DND-41 (cell line): ENCODE data around the gene ADRA1B.

ENCODE experiments used
- ATAC-seq: fragments of 200-7000 bp; cut with Tn5 transposase; 3 replicates; pipeline ENCODE4 v1.9.1; 2021; ENCODE audit warnings: low read depth; ENCODE audit not compliant: insufficient read depth
- DNase-seq: peaks from one replicate; pipeline ENCODE4 v3.0.0-alpha.2; 2020
- H2AFZ ChIP-seq: 2 replicates; pipeline ENCODE4 v1.6.0; 2012; ENCODE audit warnings: low read depth, low read length
- H3K27ac ChIP-seq: 2 replicates; pipeline ENCODE4 v1.5.1; 2012; ENCODE audit warnings: low read length, inconsistent platforms
- H3K27me3 ChIP-seq: fragments of 200-600 bp; sonication (generic); 2 replicates; pipeline ENCODE4 v1.6.0; 2012; ENCODE audit warnings: low read length, mild to moderate bottlenecking, inconsistent platforms; ENCODE audit not compliant: insufficient read depth, poor library complexity
- H3K36me3 ChIP-seq: 2 replicates; pipeline ENCODE4 v1.5.1; 2012; ENCODE audit warnings: low read length, inconsistent platforms; ENCODE audit not compliant: insufficient read depth
- H3K4me1 ChIP-seq: 2 replicates; pipeline ENCODE4 v1.5.1; 2012; ENCODE audit warnings: mild to moderate bottlenecking, low read length; ENCODE audit not compliant: insufficient read depth
- H3K4me2 ChIP-seq: 2 replicates; pipeline ENCODE4 v1.6.0; 2012; ENCODE audit warnings: mild to moderate bottlenecking, moderate library complexity, low read length, inconsistent platforms; ENCODE audit not compliant: insufficient read depth
- H3K4me3 ChIP-seq, 2 experiments: fragments of 200-600 bp in 1 of 2; shearing (Covaris generic) in 1 of 2; 2 replicates each; pipeline ENCODE4 v1.5.1; 2012 to 2016; ENCODE audit warnings: inconsistent platforms in 2 of 2, low read length in 2 of 2, mild to moderate bottlenecking in 2 of 2, low read depth in 1 of 2, moderate library complexity in 1 of 2
- H3K79me2 ChIP-seq: 2 replicates; pipeline ENCODE4 v1.6.0; 2012; ENCODE audit warnings: low read length, inconsistent platforms; ENCODE audit not compliant: insufficient read depth
- H3K9ac ChIP-seq: 2 replicates; pipeline ENCODE4 v1.6.0; 2012; ENCODE audit warnings: low read depth, mild to moderate bottlenecking, inconsistent platforms, low read length, moderate library complexity
- H3K9me3 ChIP-seq: 2 replicates; pipeline ENCODE4 v1.5.1; 2012; ENCODE audit warnings: low read length, moderate library complexity, mild to moderate bottlenecking, inconsistent platforms; ENCODE audit not compliant: insufficient read depth, severe bottlenecking
- H4K20me1 ChIP-seq: 2 replicates; pipeline ENCODE4 v1.6.0; 2012; ENCODE audit warnings: low read length; ENCODE audit not compliant: insufficient read depth
- EZH2 ChIP-seq: IDR thresholded peaks from 3 replicates; pipeline ENCODE4 v1.6.1; 2012; ENCODE audit warnings: borderline replicate concordance, low read depth, mild to moderate bottlenecking, moderate library complexity, low read length, inconsistent platforms; ENCODE audit not compliant: severe bottlenecking
- TF ChIP-seq, protein P1 (sequence below): IDR thresholded peaks from 2 replicates; pipeline ENCODE4 v1.5.1; 2012; ENCODE audit warnings: borderline replicate concordance, low read length, moderate library complexity, mild to moderate bottlenecking; ENCODE audit not compliant: poor library complexity, severe bottlenecking; ENCODE audit errors: extremely low read depth

The ADRA1B gene

DNA sequence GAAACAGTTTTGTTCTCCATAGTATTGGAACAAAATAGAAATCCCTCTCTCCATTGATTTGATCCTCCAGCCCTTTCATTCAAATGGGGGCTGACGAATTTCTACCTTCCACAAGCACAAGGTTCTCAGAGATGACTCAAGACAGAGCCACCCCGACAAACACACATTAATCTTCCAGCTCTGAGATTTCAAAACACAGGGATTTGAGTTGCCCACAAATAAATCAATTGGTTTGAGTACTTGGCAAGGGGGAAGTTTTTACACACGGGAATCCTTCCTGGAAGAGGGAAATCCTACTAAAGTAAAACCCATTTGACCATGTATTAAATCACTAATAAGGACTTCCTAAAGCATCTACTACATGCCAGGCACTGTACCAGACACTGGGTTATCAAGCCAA is 5.4 kb downstream of the ADRA1B start:
- ATAC-seq, result no peak
- Histone ChIP-seq H3K4me1 (no peaks in the 10 kb centered on the region), H3K27ac (no peak overlapping the region), H4K20me1 (no peaks in the 10 kb centered on the region), H3K4me3 (no peak overlapping the region), H3K9ac (no peak overlapping the region), H3K27me3 (no peaks in the 10 kb centered on the region), H3K79me2 (no peaks in the 10 kb centered on the region), H3K9me3 (no peaks in the 10 kb centered on the region), H3K36me3 (no peaks in the 10 kb centered on the region), H2AFZ (no peak overlapping the region), H3K4me2 (no peak overlapping the region)
- no peak for DNase-seq
- no peak for TF ChIP-seq EZH2
- TF ChIP-seq, protein P1, sequence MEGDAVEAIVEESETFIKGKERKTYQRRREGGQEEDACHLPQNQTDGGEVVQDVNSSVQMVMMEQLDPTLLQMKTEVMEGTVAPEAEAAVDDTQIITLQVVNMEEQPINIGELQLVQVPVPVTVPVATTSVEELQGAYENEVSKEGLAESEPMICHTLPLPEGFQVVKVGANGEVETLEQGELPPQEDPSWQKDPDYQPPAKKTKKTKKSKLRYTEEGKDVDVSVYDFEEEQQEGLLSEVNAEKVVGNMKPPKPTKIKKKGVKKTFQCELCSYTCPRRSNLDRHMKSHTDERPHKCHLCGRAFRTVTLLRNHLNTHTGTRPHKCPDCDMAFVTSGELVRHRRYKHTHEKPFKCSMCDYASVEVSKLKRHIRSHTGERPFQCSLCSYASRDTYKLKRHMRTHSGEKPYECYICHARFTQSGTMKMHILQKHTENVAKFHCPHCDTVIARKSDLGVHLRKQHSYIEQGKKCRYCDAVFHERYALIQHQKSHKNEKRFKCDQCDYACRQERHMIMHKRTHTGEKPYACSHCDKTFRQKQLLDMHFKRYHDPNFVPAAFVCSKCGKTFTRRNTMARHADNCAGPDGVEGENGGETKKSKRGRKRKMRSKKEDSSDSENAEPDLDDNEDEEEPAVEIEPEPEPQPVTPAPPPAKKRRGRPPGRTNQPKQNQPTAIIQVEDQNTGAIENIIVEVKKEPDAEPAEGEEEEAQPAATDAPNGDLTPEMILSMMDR, result no peak

DNA sequence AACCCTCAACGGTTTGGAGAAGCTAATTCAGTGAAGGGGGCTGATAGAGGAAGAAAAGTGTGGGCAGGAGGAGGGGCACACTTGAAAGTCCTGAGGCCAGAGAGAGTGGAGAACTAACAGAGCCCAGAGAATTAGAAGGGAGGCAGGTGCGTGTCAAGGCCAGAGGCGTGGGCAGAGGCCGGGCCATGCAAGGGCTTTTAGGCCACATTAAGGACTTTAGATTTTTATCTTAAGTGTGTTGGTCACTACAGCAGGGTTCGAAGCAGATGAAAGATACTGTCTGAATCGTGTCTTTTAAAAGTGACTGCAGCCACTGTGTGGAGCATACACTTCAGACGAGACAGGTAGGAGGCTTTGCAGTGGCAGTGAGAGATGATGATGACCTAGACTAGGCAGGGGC is 6.7 kb downstream of the ADRA1B start:
- Histone ChIP-seq H3K4me2 (no peak overlapping the region), H3K27me3 (no peaks in the 10 kb centered on the region), H3K79me2 (no peaks in the 10 kb centered on the region), H2AFZ (no peak overlapping the region), H3K4me1 (no peaks in the 10 kb centered on the region), H3K9ac (no peak overlapping the region), H3K27ac (no peak overlapping the region), H4K20me1 (no peaks in the 10 kb centered on the region), H3K4me3 (no peak overlapping the region), H3K9me3 (no peaks in the 10 kb centered on the region), H3K36me3 (no peaks in the 10 kb centered on the region)
- TF ChIP-seq, protein P1, result no peak
- no peak for TF ChIP-seq EZH2
- no peak for DNase-seq
- ATAC-seq, result no peak

DNA sequence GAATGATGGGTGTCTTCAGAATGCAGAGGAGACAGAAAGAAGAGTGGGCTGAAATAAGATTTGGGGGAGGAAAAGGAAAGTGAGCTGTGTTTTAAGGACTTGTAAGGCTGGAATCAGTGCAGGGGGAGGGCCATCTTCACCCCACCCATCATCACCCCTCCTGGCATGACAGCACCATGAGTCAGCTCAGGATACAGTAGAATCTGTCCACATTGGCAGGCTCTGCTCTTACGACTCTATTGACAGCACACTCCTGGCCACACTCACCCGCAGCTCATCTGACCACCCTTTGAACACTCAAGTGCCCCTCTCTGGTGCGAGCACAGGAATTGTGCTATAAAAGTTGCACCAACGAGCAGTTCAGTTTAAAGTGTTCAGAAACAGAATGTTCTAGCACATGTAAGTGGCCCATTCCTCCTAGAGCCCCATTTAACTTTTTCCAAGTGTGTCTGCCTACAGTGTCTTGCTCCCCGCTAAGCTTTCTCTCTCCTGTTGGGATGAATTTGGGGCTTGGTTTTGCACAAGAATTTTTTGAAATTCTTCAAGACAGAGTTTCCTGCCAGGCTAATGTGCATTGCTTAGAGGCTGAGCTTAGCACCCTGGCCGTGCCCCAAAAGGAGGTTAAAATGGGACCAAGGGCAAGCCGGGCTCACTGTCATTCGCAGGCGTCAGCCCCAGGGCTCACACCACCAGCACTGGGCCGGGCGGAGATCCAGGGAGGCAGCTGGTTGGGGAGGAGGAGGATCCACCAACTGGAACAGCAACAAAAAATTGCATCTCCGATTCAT is 12.0 kb downstream of the ADRA1B start:
- H3K4me1 ChIP-seq, result no peaks in the 10 kb centered on the region
- no peak overlapping the region for H3K4me2 ChIP-seq
- no peaks in the 10 kb centered on the region for H3K9me3 ChIP-seq
- TF ChIP-seq, protein P1, result no peak
- TF ChIP-seq EZH2, result no peak
- H4K20me1 ChIP-seq, result no peaks in the 10 kb centered on the region
- no peak overlapping the region for H3K27ac ChIP-seq
- ATAC-seq (no peak), DNase-seq (no peak)
- H2AFZ ChIP-seq, result no peak overlapping the region
- H3K36me3 ChIP-seq, result no peaks in the 10 kb centered on the region
- no peak overlapping the region for H3K4me3 ChIP-seq
- no peaks in the 10 kb centered on the region for H3K79me2 ChIP-seq
- no peaks in the 10 kb centered on the region for H3K27me3 ChIP-seq
- no peak overlapping the region for H3K9ac ChIP-seq

DNA sequence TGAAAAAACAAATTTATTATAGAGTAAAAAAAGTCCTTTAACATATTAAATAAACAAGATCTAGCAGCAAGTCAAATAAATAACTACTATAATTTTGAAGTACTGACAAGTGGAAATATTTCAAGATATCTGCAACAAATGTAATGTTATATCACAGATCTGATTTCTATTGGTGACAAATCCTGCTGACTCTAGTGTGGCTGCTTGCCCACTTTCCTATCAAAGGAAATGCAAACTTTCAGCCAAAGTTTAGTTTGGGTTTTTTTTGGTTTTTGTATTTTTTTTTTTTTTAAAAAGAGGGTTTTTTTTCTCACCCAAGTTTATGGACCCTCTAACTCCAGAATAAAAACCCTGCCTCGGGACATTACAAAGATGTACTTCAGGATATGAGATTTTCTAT is 12.9 kb downstream of the ADRA1B start:
- no peak overlapping the region for H3K27ac ChIP-seq
- ATAC-seq (no peak), DNase-seq (no peak)
- TF ChIP-seq, protein P1, result no peak
- TF ChIP-seq EZH2, result no peak
- no peaks in the 10 kb centered on the region for H3K4me1 ChIP-seq
- H3K9me3 ChIP-seq, result no peaks in the 10 kb centered on the region
- no peak overlapping the region for H3K4me3 ChIP-seq
- H2AFZ ChIP-seq, result no peak overlapping the region
- H3K79me2 ChIP-seq, result no peaks in the 10 kb centered on the region
- no peaks in the 10 kb centered on the region for H3K27me3 ChIP-seq
- H3K36me3 ChIP-seq, result no peaks in the 10 kb centered on the region
- no peak overlapping the region for H3K4me2 ChIP-seq
- H4K20me1 ChIP-seq, result no peaks in the 10 kb centered on the region
- no peak overlapping the region for H3K9ac ChIP-seq
